ENCODE measurements around the gene NT5M. TPM values are rescaled to one million over a fixed set of nuclear protein-coding genes. Genes with fewer than 3 reads are reported as not detected.
"Not testable (repeated sequence)": the region's sequence is repeated elsewhere in the genome, so short reads cannot be mapped to it uniquely, and the experiment has no call there.

Gene NT5M
- 1 to 10 TPM in 1 of 4 donors, not detected in 3; 1.5 TPM for total RNA-seq

DNA sequence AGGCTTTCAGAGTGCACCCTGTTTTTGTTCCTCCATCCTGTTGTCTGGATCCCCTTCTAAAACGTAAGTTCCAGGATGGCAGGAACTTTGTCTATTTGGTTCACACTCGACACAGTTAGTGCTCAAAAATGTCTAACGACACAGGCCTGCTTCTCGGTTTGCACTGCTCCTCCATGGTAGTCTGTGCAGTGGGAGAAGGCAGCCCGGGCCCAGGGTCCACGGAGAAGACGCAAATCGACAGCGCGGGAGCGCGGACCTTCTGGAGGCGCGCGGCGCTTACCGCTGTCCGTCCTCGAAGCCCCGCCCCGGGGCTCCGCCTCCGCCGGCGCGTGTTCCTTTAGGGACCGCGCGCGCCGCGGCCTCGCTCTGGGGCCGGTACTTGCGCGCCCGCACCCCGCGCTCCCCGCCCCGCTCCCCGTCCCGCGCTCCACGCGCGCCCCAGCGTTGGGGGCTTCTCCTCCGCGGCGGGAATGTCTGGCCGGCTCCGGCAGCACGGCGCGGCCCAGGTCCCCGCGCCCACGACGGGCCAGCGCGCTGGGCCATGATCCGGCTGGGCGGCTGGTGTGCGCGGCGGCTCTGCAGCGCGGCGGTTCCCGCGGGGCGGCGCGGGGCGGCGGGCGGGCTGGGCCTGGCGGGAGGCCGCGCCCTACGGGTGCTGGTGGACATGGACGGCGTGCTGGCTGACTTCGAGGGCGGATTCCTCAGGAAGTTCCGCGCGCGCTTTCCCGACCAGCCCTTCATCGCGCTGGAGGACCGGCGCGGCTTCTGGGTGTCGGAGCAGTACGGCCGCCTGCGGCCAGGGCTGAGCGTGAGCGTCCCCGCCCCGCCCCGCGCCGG is at the start of gene NT5M:
Gene NT5M (plus strand): TSS at position 364 of the 837 bp plus-strand sequence. CDS start 178 bp downstream, at position 542.
- H3K27ac ChIP-seq, result peak within 1 kb of the TSS; percentile 9 to 75 (median 62)
- TF ChIP-seq, protein P1, sequence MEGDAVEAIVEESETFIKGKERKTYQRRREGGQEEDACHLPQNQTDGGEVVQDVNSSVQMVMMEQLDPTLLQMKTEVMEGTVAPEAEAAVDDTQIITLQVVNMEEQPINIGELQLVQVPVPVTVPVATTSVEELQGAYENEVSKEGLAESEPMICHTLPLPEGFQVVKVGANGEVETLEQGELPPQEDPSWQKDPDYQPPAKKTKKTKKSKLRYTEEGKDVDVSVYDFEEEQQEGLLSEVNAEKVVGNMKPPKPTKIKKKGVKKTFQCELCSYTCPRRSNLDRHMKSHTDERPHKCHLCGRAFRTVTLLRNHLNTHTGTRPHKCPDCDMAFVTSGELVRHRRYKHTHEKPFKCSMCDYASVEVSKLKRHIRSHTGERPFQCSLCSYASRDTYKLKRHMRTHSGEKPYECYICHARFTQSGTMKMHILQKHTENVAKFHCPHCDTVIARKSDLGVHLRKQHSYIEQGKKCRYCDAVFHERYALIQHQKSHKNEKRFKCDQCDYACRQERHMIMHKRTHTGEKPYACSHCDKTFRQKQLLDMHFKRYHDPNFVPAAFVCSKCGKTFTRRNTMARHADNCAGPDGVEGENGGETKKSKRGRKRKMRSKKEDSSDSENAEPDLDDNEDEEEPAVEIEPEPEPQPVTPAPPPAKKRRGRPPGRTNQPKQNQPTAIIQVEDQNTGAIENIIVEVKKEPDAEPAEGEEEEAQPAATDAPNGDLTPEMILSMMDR (IDR thresholded peaks at IDR 0.05), result no peak
- peak in 1 of 2 donors; percentile 13 for TF ChIP-seq POLR2A (IDR thresholded peaks at IDR 0.05)
- peaks cover 0 to 15% (median 6%) of the 10 kb centered on the region in 4 donors for H3K4me1 ChIP-seq
- no peaks in the 10 kb centered on the region for H3K9me3 ChIP-seq
- no peaks in the 10 kb centered on the region for H3K27me3 ChIP-seq
- peak within 1 kb of the TSS; percentile 35 to 79 (median 56) for H3K4me3 ChIP-seq
- H3K36me3 ChIP-seq, result no peaks in the 10 kb centered on the region
- DNase-seq, result peak; percentile 74 to 89 (median 85)

DNA sequence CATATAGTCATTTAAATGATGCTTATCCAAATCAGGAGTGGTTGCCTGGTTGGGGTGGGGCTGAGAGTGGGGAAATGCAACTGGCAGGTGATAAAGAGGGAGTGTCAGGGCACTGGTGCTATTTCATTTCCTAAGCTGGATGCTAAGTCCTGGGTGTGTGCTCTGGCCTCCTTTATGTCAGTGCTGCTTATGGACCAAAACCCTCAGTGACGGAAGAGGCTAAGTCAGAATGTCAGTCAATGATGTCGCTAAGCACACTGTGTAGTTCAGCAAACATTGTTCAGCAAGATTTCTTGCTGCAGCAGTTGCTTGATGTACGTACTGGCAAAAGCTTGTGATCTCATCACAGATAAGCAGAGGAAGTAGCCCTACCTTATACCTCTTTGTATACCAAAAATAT is 49.8 kb upstream of the NT5M start:
- Histone ChIP-seq H3K9me3 (no peaks in the 10 kb centered on the region), H3K27ac (no peak overlapping the region), H3K4me3 (no peak overlapping the region), H3K27me3 (no peaks in the 10 kb centered on the region), H3K36me3 (peaks cover 0 to 100% (median 0%) of the 10 kb centered on the region in 3 donors), H3K4me1 (no peaks in the 10 kb centered on the region)
- TF ChIP-seq, protein P1 (IDR thresholded peaks at IDR 0.05), result no peak
- TF ChIP-seq POLR2A (IDR thresholded peaks at IDR 0.05), result no peak
- DNase-seq, result peak in 1 of 3 donors; percentile 4

DNA sequence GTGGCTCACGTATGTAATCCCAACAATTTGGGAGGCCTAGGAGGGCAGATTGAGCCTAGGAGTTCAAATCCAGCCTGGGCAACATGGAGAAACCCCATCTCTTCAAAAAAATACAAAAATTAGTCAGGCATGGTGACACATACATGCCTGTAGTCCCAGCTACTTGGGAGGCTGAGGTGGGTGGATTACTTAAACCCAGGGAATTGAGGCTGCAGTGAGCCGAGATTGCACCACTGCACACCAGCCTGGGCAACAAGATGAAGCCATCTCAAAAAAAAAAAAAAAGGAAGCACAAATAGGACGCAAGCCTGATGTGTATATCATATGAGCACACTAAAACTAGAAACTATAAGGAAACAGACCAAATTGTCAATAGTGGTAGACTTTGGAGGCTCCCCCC is 49.1 kb upstream of the NT5M start:
- no peaks in the 10 kb centered on the region for H3K4me1 ChIP-seq
- peaks cover 0 to 100% (median 2%) of the 10 kb centered on the region in 3 donors for H3K36me3 ChIP-seq
- H3K27me3 ChIP-seq, result no peaks in the 10 kb centered on the region
- no peaks in the 10 kb centered on the region for H3K9me3 ChIP-seq
- no peak overlapping the region for H3K4me3 ChIP-seq
- H3K27ac ChIP-seq, result no peak overlapping the region
- TF ChIP-seq, protein P1 (IDR thresholded peaks at IDR 0.05), result no peak
- no peak for TF ChIP-seq POLR2A (IDR thresholded peaks at IDR 0.05)
- no peak for DNase-seq

DNA sequence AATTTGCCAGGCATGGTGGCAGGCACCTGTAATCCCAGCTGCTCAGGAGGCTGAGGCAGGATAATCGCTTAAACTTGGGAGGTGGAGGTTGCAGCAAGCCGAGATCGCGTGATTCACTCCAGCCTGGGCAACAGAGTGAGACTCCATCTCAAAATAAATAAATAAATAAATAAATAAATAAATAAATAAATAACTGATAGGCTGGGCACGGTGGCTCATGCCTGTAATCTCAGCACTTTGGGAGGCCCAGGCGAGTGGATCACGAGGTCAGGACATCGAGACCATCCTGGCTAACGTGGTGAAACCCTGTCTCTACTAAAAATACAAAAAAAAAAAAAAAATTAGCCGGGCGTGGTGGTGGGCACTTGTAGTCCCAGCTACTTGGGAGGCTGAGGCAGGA is 47.5 kb upstream of the NT5M start:
- not testable (repeated sequence) for H3K27me3 ChIP-seq, H3K27ac ChIP-seq, H3K4me1 ChIP-seq, H3K9me3 ChIP-seq, H3K4me3 ChIP-seq, DNase-seq
- H3K36me3 ChIP-seq, result peaks cover 0 to 100% (median 5%) of the 10 kb centered on the region in 3 donors

DNA sequence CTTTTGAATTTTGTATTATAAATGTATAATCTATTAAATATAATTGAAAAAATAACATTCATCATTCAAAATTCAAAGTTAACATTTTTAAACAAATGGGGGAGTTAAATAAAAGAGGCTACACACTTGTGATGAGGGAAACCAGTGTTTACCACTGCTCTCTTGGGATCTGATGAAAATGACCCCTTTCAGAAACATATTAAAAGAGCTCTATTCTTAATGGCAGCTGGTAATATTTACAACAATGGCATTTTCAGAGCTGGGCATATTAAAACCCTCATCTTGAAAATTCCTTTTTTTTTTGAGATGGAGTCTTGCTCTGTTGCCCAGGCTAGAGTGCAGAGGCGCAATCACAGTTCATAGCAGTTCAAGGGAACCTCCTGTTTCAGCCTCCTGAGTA is 46.9 kb upstream of the NT5M start:
- Histone ChIP-seq H3K9me3 (no peaks in the 10 kb centered on the region), H3K27ac (no peak overlapping the region), H3K4me3 (no peak overlapping the region), H3K4me1 (no peaks in the 10 kb centered on the region), H3K36me3 (peaks cover 0 to 100% (median 5%) of the 10 kb centered on the region in 3 donors), H3K27me3 (no peaks in the 10 kb centered on the region)
- TF ChIP-seq, protein P1 (IDR thresholded peaks at IDR 0.05), result no peak
- TF ChIP-seq POLR2A (IDR thresholded peaks at IDR 0.05), result no peak
- DNase-seq, result no peak

DNA sequence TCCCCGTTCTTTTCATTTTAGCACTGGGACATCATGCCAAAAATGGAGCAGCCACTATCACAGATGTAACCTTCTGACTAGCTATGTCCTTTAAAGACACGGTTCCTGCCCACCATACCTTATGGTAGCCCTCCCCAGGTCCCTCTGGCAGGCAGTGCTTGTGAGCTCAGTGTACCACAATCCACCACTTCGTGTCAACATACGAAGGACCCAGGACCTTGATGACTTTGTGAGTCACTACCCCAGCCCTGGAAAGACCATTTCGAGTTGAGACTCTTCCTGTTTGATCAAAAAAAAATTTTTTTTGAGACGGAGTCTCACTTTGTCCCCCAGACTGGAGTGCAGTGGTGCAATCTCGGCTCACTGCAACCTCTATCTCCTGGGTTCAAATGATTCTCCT is 45.2 kb upstream of the NT5M start:
- Histone ChIP-seq H3K36me3 (peaks cover 0 to 99% (median 5%) of the 10 kb centered on the region in 3 donors), H3K4me1 (no peaks in the 10 kb centered on the region), H3K9me3 (no peaks in the 10 kb centered on the region), H3K4me3 (no peak overlapping the region), H3K27ac (no peak overlapping the region), H3K27me3 (no peaks in the 10 kb centered on the region)
- peak in 1 of 3 donors; percentile 7 for DNase-seq
- TF ChIP-seq, protein P1 (IDR thresholded peaks at IDR 0.05), result no peak
- no peak for TF ChIP-seq POLR2A (IDR thresholded peaks at IDR 0.05)

All from Peyer's patch (tissue), 4 donors.